ENCODE data around the gene ACTR3C. TPM values are rescaled to one million over a fixed set of nuclear protein-coding genes. Genes with fewer than 3 reads are reported as not detected.
A peak's percentile ranks its signal among the peaks of the same experiment; 100 is the strongest.
"Not testable (repeated sequence)": the region's sequence is repeated elsewhere in the genome, so short reads cannot be mapped to it uniquely, and the experiment has no call there.

The ACTR3C gene
- polyA plus RNA-seq, 1 donor from 2014 or later: 5.2 TPM

- Mint-ChIP-seq H3K4me3 (peak overlapping the region; percentile 92 to 97 (median 94)), H3K27ac (peak overlapping the region in 1 of 3 donors; percentile 94), H3K9me3 (no peaks in the 10 kb centered on the region), H3K36me3 (peaks cover 4% of the 10 kb centered on the region), H3K27me3 (no peaks in the 10 kb centered on the region), H3K4me1 (peaks cover 30 to 35% (median 33%) of the 10 kb centered on the region in 3 donors)
These were observed 1.6 kb downstream of the ACTR3C start for GRCh38 chr7:150321788-150322113.

GRCh38 chr7:150317748-150318444, 5.4 kb downstream of the ACTR3C start:
- Mint-ChIP-seq H3K36me3 (peaks cover 4% of the 10 kb centered on the region), H3K4me3 (peak overlapping the region in 1 of 4 donors; percentile 14), H3K27me3 (no peaks in the 10 kb centered on the region), H3K4me1 (peaks cover 16 to 34% (median 17%) of the 10 kb centered on the region in 3 donors), H3K9me3 (no peaks in the 10 kb centered on the region), H3K27ac (no peak overlapping the region)

GRCh38 chr7:150316987-150317386, 6.4 kb downstream of the ACTR3C start:
- not testable (repeated sequence) for H3K36me3 Mint-ChIP-seq, H3K9me3 Mint-ChIP-seq, H3K27ac Mint-ChIP-seq, H3K27me3 Mint-ChIP-seq, H3K4me3 Mint-ChIP-seq
- H3K4me1 Mint-ChIP-seq: peaks cover 8 to 25% (median 9%) of the 10 kb centered on the region in 3 donors

GRCh38 chr7:150314639-150315239, 8.6 kb downstream of the ACTR3C start:
- Mint-ChIP-seq H3K27ac (no peak overlapping the region), H3K4me1 (peaks cover 0 to 14% (median 2%) of the 10 kb centered on the region in 3 donors), H3K36me3 (no peaks in the 10 kb centered on the region), H3K4me3 (no peak overlapping the region), H3K9me3 (no peaks in the 10 kb centered on the region), H3K27me3 (no peaks in the 10 kb centered on the region)

GRCh38 chr7:150313870-150314269, 9.5 kb downstream of the ACTR3C start:
- Mint-ChIP-seq H3K9me3 (peaks cover 0 to 2% (median 0%) of the 10 kb centered on the region in 3 donors), H3K36me3 (peaks cover 2% of the 10 kb centered on the region), H3K27me3 (no peaks in the 10 kb centered on the region), H3K27ac (no peak overlapping the region), H3K4me3 (no peak overlapping the region), H3K4me1 (peaks cover 0 to 14% (median 0%) of the 10 kb centered on the region in 3 donors)

GRCh38 chr7:150313367-150313809, 10.0 kb downstream of the ACTR3C start:
- no peak overlapping the region for H3K4me3 Mint-ChIP-seq
- no peak overlapping the region for H3K27ac Mint-ChIP-seq
- peaks cover 0 to 2% (median 0%) of the 10 kb centered on the region in 3 donors for H3K9me3 Mint-ChIP-seq
- peaks cover 2% of the 10 kb centered on the region for H3K36me3 Mint-ChIP-seq
- no peaks in the 10 kb centered on the region for H3K27me3 Mint-ChIP-seq
- peaks cover 0 to 14% (median 0%) of the 10 kb centered on the region in 3 donors for H3K4me1 Mint-ChIP-seq

- not testable (repeated sequence) for H3K27ac Mint-ChIP-seq, H3K27me3 Mint-ChIP-seq, H3K36me3 Mint-ChIP-seq, H3K4me3 Mint-ChIP-seq, H3K9me3 Mint-ChIP-seq, H3K4me1 Mint-ChIP-seq
These were observed 10.5 kb downstream of the ACTR3C start for GRCh38 chr7:150312649-150313366.

GRCh38 chr7:150311711-150312110, 11.6 kb downstream of the ACTR3C start:
- no peak overlapping the region for H3K4me3 Mint-ChIP-seq

GRCh38 chr7:150311146-150311545, 12.2 kb downstream of the ACTR3C start:
- Mint-ChIP-seq H3K27ac (no peak overlapping the region), H3K4me3 (no peak overlapping the region), H3K4me1 (peaks cover 0 to 5% (median 0%) of the 10 kb centered on the region in 3 donors), H3K9me3 (peaks cover 0 to 2% (median 0%) of the 10 kb centered on the region in 3 donors), H3K27me3 (no peaks in the 10 kb centered on the region), H3K36me3 (peaks cover 4% of the 10 kb centered on the region)

More at GRCh38 chr7:150311711-150312110, 11.6 kb downstream of the ACTR3C start:
- Mint-ChIP-seq H3K9me3 (peaks cover 0 to 2% (median 0%) of the 10 kb centered on the region in 3 donors), H3K27ac (no peak overlapping the region), H3K4me1 (peaks cover 0 to 5% (median 0%) of the 10 kb centered on the region in 3 donors), H3K36me3 (peaks cover 4% of the 10 kb centered on the region), H3K27me3 (no peaks in the 10 kb centered on the region)

GRCh38 chr7:150308575-150308974, 14.8 kb downstream of the ACTR3C start:
- Mint-ChIP-seq H3K9me3 (peaks cover 0 to 2% (median 0%) of the 10 kb centered on the region in 3 donors), H3K27ac (no peak overlapping the region), H3K4me1 (peaks cover 0 to 2% (median 0%) of the 10 kb centered on the region in 3 donors), H3K36me3 (peaks cover 4% of the 10 kb centered on the region), H3K27me3 (no peaks in the 10 kb centered on the region), H3K4me3 (no peak overlapping the region)

- no peak overlapping the region for H3K4me3 Mint-ChIP-seq
- peaks cover 4% of the 10 kb centered on the region for H3K36me3 Mint-ChIP-seq
- peaks cover 0 to 2% (median 0%) of the 10 kb centered on the region in 3 donors for H3K4me1 Mint-ChIP-seq
- H3K27me3 Mint-ChIP-seq: no peaks in the 10 kb centered on the region
- no peak overlapping the region for H3K27ac Mint-ChIP-seq
- H3K9me3 Mint-ChIP-seq: peaks cover 0 to 2% (median 0%) of the 10 kb centered on the region in 3 donors
These were observed 15.4 kb downstream of the ACTR3C start for GRCh38 chr7:150307904-150308303.

GRCh38 chr7:150307129-150307528, 16.2 kb downstream of the ACTR3C start:
- Mint-ChIP-seq H3K27ac (no peak overlapping the region), H3K4me3 (no peak overlapping the region), H3K27me3 (no peaks in the 10 kb centered on the region), H3K4me1 (peaks cover 0 to 2% (median 0%) of the 10 kb centered on the region in 3 donors), H3K36me3 (peaks cover 4% of the 10 kb centered on the region), H3K9me3 (peaks cover 0 to 2% (median 0%) of the 10 kb centered on the region in 3 donors)

GRCh38 chr7:150306377-150306776, 17.0 kb downstream of the ACTR3C start:
- H3K36me3 Mint-ChIP-seq, H3K9me3 Mint-ChIP-seq, H3K4me1 Mint-ChIP-seq, H3K27me3 Mint-ChIP-seq, H3K4me3 Mint-ChIP-seq: not testable (repeated sequence)
- peak overlapping the region in 1 of 3 donors; percentile 50 for H3K27ac Mint-ChIP-seq

- not testable (repeated sequence) for H3K36me3 Mint-ChIP-seq, H3K4me3 Mint-ChIP-seq, H3K4me1 Mint-ChIP-seq, H3K9me3 Mint-ChIP-seq, H3K27ac Mint-ChIP-seq, H3K27me3 Mint-ChIP-seq
These were observed 17.5 kb downstream of the ACTR3C start for GRCh38 chr7:150305903-150306284.

GRCh38 chr7:150305259-150305902, 18.0 kb downstream of the ACTR3C start:
- not testable (repeated sequence) for H3K4me3 Mint-ChIP-seq, H3K4me1 Mint-ChIP-seq, H3K36me3 Mint-ChIP-seq, H3K27me3 Mint-ChIP-seq, H3K27ac Mint-ChIP-seq, H3K9me3 Mint-ChIP-seq
